ENCODE data around the gene UQCC5. TPM values are rescaled to one million over a fixed set of nuclear protein-coding genes. Genes with fewer than 3 reads are reported as not detected.

The UQCC5 gene
- total RNA-seq, result 5.1 and 7.5 TPM in 2 replicates

GRCh38 chr3:52536369-52537164, at the start of gene UQCC5:
Gene UQCC5, plus strand, starts transcription at chr3:52536605. Its CDS starts 151 bp downstream, at chr3:52536756.
- DNase-seq (ENCODE audit: low read depth, low spot score), result peak; percentile 96

- no peak for DNase-seq (ENCODE audit: low read depth, low spot score)
Observed at GRCh38 chr3:52487050-52487787, 49.2 kb upstream of the UQCC5 start.

- DNase-seq (ENCODE audit: low read depth, low spot score), result no peak
Observed at GRCh38 chr3:52487788-52488691, 48.4 kb upstream of the UQCC5 start.

GRCh38 chr3:52488746-52489145, 47.7 kb upstream of the UQCC5 start:
- no peak for DNase-seq (ENCODE audit: low read depth, low spot score)

GRCh38 chr3:52489453-52489852, 47.0 kb upstream of the UQCC5 start:
- no peak for DNase-seq (ENCODE audit: low read depth, low spot score)

- DNase-seq (ENCODE audit: low read depth, low spot score), result no peak
Observed at GRCh38 chr3:52490035-52490938, 46.1 kb upstream of the UQCC5 start.

GRCh38 chr3:52490939-52491526, 45.4 kb upstream of the UQCC5 start:
- DNase-seq (ENCODE audit: low read depth, low spot score), result peak; percentile 81

- no peak for DNase-seq (ENCODE audit: low read depth, low spot score)
Observed at GRCh38 chr3:52492059-52492458, 44.3 kb upstream of the UQCC5 start.

GRCh38 chr3:52493232-52494017, 43.0 kb upstream of the UQCC5 start:
- DNase-seq (ENCODE audit: low read depth, low spot score), result no peak

GRCh38 chr3:52494445-52494844, 42.0 kb upstream of the UQCC5 start:
- DNase-seq (ENCODE audit: low read depth, low spot score), result no peak

- peak; percentile 86 for DNase-seq (ENCODE audit: low read depth, low spot score)
Observed at GRCh38 chr3:52494886-52495495, 41.4 kb upstream of the UQCC5 start, which contains the start of gene STAB1. Gene STAB1, plus strand, starts transcription at chr3:52495338. Its CDS starts 76 bp downstream, at chr3:52495414.

- peak; percentile 55 for DNase-seq (ENCODE audit: low read depth, low spot score)
Observed at GRCh38 chr3:52495777-52496602, 40.4 kb upstream of the UQCC5 start.

- no peak for DNase-seq (ENCODE audit: low read depth, low spot score)
Observed at GRCh38 chr3:52498137-52499054, 38.0 kb upstream of the UQCC5 start.

- no peak for DNase-seq (ENCODE audit: low read depth, low spot score)
Observed at GRCh38 chr3:52501046-52501445, 35.4 kb upstream of the UQCC5 start.

GRCh38 chr3:52502001-52502400, 34.4 kb upstream of the UQCC5 start:
- DNase-seq (ENCODE audit: low read depth, low spot score), result no peak

GRCh38 chr3:52502808-52503350, 33.5 kb upstream of the UQCC5 start:
- no peak for DNase-seq (ENCODE audit: low read depth, low spot score)

All from pulmonary artery endothelial cell (primary cell).